Uterus (tissue), 2 donors: ENCODE results near the gene CREB3L2.

Experiments used
- CTCF ChIP-seq, 4 experiments: fragments of 200-600 bp in 2 of 4; fragments of 450-650 bp in 2 of 4; sonication (generic) in 2 of 4; IDR thresholded peaks; one replicate each; pipeline ENCODE4 v1.5.1; 2016 to 2019; ENCODE audit warnings: antibody characterized with exemption in 4 of 4, mild to moderate bottlenecking in 2 of 4, moderate library complexity in 1 of 4
- POLR2A ChIP-seq, 2 donors: fragments of 450-650 bp; IDR thresholded peaks; one replicate each; pipeline ENCODE4 v1.6.1; 2016; ENCODE audit warnings: antibody characterized with exemption in 2 of 2, mild to moderate bottlenecking in 1 of 2, moderate library complexity in 1 of 2

- no peak for TF ChIP-seq POLR2A (IDR thresholded peaks at IDR 0.05)
- no peak for TF ChIP-seq CTCF (IDR thresholded peaks at IDR 0.05)
Measured at GRCh38 chr7:137836113-137836509, 165.8 kb downstream of the CREB3L2 start.
